Peyer's patch (tissue), 4 donors: Measurements from ENCODE around the gene TMEM184C.

ENCODE experiments used
- CTCF ChIP-seq, 6 experiments: fragments of 450-650 bp in 4 of 6; fragments of 200-600 bp in 2 of 6; sonication (generic) in 1 of 6; IDR thresholded peaks; one replicate each; pipeline ENCODE4 v1.5.1; 2017 to 2019; ENCODE audit warnings: antibody characterized with exemption in 6 of 6, mild to moderate bottlenecking in 3 of 6, moderate library complexity in 1 of 6
- POLR2A ChIP-seq, 2 donors: fragments of 450-650 bp; IDR thresholded peaks; one replicate each; pipeline ENCODE4 v1.5.1; 2017; ENCODE audit warnings: antibody characterized with exemption in 2 of 2, mild to moderate bottlenecking in 2 of 2, moderate library complexity in 2 of 2

- no peak for TF ChIP-seq POLR2A (IDR thresholded peaks at IDR 0.05)
- peak; percentile 58 to 96 (median 89) for TF ChIP-seq CTCF (IDR thresholded peaks at IDR 0.05)
Observed at GRCh38 chr4:147707892-147708672, 90.9 kb downstream of the TMEM184C start.
